Skeletal muscle satellite cell (primary cell): Measurements from ENCODE around the gene PRRX2.
"Not testable (repeated sequence)": the region's sequence is repeated elsewhere in the genome, so short reads cannot be mapped to it uniquely, and the experiment has no call there.

Experiments used
- H3K27me3 ChIP-seq: 2 replicates; pipeline ENCODE4 v1.7.0; 2013; ENCODE audit warnings: low read length; ENCODE audit not compliant: control insufficient read depth, insufficient read depth
- H3K36me3 ChIP-seq: 2 replicates; pipeline ENCODE4 v1.7.0; 2013; ENCODE audit warnings: mild to moderate bottlenecking, control low read depth, low read length; ENCODE audit not compliant: insufficient read depth
- H3K4me1 ChIP-seq: 2 replicates; pipeline ENCODE4 v1.7.0; 2013; ENCODE audit warnings: low read length; ENCODE audit not compliant: control insufficient read depth, insufficient read depth
- H3K4me2 ChIP-seq: 2 replicates; pipeline ENCODE4 v1.7.0; 2013; ENCODE audit warnings: mild to moderate bottlenecking, low read length
- H3K4me3 ChIP-seq: 2 replicates; pipeline ENCODE4 v1.7.0; 2013; ENCODE audit warnings: low read length
- H3K9ac ChIP-seq: 2 replicates; pipeline ENCODE4 v1.7.0; 2013; ENCODE audit warnings: mild to moderate bottlenecking, low read depth, low read length, moderate library complexity
- H3K9me3 ChIP-seq: replicated peaks from 2 replicates; pipeline ENCODE4 v1.7.0; 2013; ENCODE audit warnings: mild to moderate bottlenecking, control low read depth, low read length

PRRX2 gene

DNA sequence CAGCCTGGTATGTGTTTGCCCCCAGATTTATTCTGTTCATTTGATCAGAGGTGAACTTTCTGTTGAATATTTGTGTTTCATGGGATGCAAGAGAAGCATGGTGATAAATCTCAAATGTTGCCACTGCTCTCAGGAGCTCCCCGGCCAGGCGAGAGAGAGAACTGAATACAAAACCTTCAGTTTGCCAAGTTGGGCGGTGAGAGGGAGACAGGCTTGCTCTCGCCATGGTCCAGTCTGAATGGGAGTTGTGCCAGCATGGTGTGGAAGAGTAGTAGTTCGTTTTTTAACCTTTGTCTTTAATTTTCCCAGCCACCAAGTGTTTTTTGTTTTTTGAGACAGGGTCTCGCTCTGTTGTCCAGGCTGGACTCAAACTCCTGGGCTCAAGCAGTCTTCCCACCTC lies 36.7 kb upstream of the PRRX2 start:
- Histone ChIP-seq H3K4me3 (peak overlapping the region; percentile 83), H3K4me1 (peaks cover 45% of the 10 kb centered on the region), H3K9ac (no peak overlapping the region), H3K9me3 (no peaks in the 10 kb centered on the region), H3K36me3 (peaks cover 22% of the 10 kb centered on the region), H3K4me2 (peak overlapping the region; percentile 97), H3K27me3 (no peaks in the 10 kb centered on the region)

DNA sequence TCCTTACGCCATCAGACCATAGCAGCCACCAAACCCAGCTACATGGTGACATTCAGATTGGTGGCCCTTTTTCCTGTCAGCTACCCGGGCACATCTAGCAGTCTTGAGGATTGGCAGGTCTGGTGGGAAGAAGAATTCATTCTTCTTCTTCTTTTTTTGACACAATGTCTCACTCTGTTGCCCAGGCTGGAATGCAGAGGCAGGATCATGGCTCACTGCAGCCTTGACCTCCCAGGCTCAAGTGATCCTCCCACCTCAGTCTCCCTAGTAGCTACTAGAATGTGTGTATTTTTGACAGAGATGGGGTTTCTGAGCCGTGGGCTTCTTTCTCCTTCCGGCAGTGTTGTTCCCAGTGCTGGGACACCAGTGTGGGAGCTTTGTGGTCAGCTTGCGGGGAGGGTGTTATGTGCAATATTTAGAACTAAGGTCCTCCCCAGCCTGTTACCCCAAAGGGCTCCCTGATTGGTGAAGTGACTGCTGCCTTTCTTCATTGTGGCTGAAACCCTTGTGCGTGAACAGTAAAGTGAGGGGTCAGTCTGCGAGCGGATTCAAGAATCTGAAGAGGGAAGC lies 36.1 kb upstream of the PRRX2 start:
- peaks cover 43% of the 10 kb centered on the region for H3K4me1 ChIP-seq

DNA sequence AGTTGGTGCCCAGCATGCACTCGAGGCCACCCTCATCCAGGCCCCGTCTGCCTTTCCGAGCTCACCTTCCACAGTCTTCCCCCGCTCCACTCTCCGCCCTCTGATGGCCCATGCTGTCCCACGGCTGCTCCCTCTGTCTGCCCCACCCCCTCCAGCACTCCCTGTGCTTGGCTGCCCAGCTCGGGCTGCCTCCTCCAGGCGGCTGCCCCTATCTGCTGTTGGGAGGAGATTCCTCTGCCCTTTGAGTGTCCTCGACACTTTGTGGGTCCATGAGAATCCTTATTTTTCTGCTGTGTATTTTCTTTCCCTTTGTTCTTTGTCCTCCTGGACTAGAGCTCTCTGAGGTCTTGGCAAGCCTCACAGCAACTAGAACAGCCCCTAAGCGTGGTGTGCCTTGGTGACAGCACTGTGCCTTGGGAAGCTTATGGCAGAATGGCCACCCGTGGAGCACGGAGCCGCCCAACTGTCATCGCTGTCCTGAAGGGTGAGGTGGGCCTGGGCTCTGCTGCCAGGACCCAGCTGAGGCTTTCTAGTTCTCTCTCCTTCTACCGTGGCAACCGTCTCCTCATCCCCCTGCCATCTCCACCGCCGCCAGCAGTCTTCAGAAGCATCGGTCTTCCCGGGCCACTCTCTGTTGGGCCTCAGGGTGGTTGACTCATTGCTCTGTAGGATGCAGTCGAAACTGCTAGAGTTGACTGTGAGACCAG lies 34.3 kb upstream of the PRRX2 start:
- Histone ChIP-seq H3K9me3 (no peaks in the 10 kb centered on the region), H3K4me2 (peak overlapping the region; percentile 40), H3K9ac (no peak overlapping the region), H3K27me3 (no peaks in the 10 kb centered on the region), H3K4me3 (no peak overlapping the region), H3K36me3 (peaks cover 43% of the 10 kb centered on the region), H3K4me1 (peaks cover 43% of the 10 kb centered on the region)

More for the DNA sequence above, 36.1 kb upstream of the PRRX2 start:
- Histone ChIP-seq H3K9ac (no peak overlapping the region), H3K36me3 (peaks cover 28% of the 10 kb centered on the region), H3K4me2 (peak overlapping the region; percentile 97), H3K9me3 (no peaks in the 10 kb centered on the region), H3K4me3 (no peak overlapping the region), H3K27me3 (no peaks in the 10 kb centered on the region)

DNA sequence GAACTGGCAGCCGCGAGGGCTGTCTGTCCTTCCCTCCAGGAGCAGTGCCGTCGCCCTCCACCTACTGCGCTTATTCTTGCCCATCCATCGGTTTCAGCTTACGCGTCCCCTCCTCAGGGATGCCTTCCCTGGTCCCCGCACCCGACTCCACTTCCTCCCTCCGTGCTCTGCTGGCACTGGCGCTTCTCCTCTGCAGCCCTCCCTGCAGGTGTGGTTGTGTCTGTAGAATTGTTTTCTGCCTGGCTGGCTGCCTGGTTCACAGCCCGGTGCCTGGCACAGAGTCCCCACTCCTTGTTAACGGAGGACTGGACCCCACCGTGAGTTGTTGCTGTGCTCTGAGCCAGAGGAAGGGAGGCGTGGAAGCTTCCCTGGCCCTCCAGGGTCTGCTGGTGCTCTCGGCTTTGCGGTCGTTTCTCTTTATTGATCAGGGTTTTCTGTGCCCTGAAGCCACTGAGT lies 33.7 kb upstream of the PRRX2 start:
- peaks cover 46% of the 10 kb centered on the region for H3K36me3 ChIP-seq
- H3K9ac ChIP-seq = no peak overlapping the region
- H3K4me2 ChIP-seq = peak overlapping the region; percentile 40
- no peaks in the 10 kb centered on the region for H3K9me3 ChIP-seq
- no peaks in the 10 kb centered on the region for H3K27me3 ChIP-seq
- peaks cover 43% of the 10 kb centered on the region for H3K4me1 ChIP-seq
- no peak overlapping the region for H3K4me3 ChIP-seq

DNA sequence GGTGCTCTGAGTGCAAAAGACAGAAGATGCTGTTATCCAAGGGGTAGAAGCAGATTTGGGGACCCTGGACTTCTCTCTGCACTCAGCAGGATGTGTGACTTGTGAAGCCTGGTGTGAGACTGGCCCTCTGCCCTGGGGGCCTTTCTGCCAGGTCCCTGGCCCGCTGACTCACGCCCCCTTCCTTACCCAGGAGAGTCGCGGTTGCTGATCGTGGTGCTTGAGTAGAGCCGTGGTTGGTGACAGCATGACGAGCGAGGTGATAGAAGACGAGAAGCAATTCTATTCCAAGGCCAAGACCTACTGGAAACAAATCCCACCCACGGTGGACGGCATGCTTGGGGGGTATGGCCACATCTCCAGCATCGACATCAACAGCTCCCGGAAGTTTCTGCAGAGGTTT lies 33.0 kb upstream of the PRRX2 start:
- H3K9me3 ChIP-seq = no peaks in the 10 kb centered on the region
- H3K4me2 ChIP-seq = no peak overlapping the region
- H3K27me3 ChIP-seq = no peaks in the 10 kb centered on the region
- H3K9ac ChIP-seq = no peak overlapping the region
- H3K4me1 ChIP-seq = peaks cover 39% of the 10 kb centered on the region
- H3K36me3 ChIP-seq = peaks cover 54% of the 10 kb centered on the region
- H3K4me3 ChIP-seq = no peak overlapping the region

DNA sequence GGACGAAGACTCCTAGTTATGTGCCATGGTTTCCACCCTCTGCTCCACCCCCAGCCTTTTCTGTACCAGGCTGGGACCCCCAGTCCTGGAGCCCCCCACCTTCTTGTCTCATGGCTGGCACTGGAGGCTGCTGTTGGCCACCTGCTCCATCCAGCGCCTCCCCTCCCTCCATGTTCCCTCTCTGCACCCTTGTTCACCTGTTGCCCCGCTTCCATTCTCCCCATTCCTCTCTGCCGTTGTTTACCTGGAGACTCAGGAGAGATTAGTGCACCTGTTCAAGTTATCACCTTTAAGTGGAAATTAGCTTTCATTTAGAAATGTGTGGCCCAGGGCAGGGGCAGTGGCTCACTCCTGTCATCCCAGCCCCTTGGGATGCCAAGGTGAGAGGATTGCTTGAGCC lies 32.2 kb upstream of the PRRX2 start:
- no peak overlapping the region for H3K4me2 ChIP-seq
- H3K9me3 ChIP-seq = no peaks in the 10 kb centered on the region
- H3K9ac ChIP-seq = no peak overlapping the region
- no peaks in the 10 kb centered on the region for H3K27me3 ChIP-seq
- H3K4me1 ChIP-seq = peaks cover 32% of the 10 kb centered on the region
- H3K4me3 ChIP-seq = no peak overlapping the region
- H3K36me3 ChIP-seq = peaks cover 62% of the 10 kb centered on the region

DNA sequence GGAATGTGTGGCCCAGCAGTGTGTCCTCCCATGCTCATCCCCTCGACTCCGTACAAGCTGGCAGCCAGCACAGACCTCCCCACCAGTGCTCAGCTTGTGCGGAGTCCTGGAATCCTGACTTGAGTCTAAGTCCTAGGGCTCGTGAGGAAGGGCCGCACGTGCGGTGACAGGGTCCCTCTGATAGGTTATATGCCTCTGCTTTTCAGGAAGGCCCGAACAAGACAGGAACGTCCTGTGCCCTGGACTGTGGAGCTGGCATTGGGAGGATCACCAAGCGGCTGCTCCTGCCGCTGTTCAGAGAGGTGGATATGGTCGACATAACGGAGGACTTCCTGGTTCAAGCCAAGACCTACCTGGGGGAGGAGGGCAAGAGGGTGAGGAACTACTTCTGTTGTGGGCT lies 31.6 kb upstream of the PRRX2 start:
- Histone ChIP-seq H3K4me3 (no peak overlapping the region), H3K36me3 (peaks cover 65% of the 10 kb centered on the region), H3K9ac (no peak overlapping the region), H3K4me2 (no peak overlapping the region), H3K4me1 (peaks cover 25% of the 10 kb centered on the region), H3K27me3 (no peaks in the 10 kb centered on the region), H3K9me3 (no peaks in the 10 kb centered on the region)

DNA sequence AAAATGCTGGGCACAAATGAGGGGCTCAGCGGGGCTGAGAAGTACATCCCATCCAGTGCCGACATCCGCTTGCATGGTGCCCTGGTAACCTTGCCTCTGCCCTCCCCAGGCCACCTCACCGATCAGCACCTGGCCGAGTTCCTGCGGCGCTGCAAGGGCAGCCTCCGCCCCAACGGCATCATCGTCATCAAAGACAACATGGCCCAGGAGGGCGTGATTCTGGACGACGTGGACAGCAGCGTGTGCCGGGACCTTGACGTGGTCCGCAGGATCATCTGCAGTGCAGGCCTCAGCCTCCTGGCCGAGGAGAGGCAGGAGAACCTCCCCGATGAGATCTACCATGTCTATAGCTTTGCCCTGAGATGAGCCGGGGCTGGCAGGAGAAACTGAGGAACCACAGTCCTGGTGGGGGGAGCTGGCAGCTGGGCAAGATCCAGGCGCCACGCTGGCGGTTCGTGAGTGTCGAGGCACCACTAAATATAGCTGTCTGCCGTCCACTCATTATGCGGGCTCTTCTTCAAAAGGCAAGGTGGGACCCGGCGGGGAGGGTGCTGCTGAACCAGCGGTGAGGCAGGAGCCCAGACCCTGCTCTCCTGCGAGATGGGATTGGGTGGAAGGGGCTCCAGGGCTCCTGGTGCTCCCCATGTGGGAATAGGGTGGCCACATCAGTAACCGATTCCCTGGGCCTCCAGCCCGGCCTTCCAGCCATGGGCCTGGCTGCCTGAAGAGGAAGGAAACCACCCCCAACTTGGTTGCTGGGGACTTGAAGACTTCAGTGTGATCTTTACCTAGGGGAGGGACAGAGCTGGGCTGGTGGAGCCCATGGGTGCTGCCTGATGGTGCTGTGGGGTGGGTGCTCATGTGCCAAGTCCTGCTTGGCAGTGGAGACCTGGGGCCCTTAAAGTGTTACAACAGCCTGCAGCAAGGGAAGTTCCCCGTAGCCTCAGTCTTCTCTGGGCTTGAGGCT lies 30.1 kb upstream of the PRRX2 start:
- peaks cover 25% of the 10 kb centered on the region for H3K4me1 ChIP-seq
- no peak overlapping the region for H3K4me3 ChIP-seq
- H3K4me2 ChIP-seq = no peak overlapping the region
- no peaks in the 10 kb centered on the region for H3K9me3 ChIP-seq
- H3K9ac ChIP-seq = no peak overlapping the region
- no peaks in the 10 kb centered on the region for H3K27me3 ChIP-seq
- peaks cover 67% of the 10 kb centered on the region for H3K36me3 ChIP-seq

DNA sequence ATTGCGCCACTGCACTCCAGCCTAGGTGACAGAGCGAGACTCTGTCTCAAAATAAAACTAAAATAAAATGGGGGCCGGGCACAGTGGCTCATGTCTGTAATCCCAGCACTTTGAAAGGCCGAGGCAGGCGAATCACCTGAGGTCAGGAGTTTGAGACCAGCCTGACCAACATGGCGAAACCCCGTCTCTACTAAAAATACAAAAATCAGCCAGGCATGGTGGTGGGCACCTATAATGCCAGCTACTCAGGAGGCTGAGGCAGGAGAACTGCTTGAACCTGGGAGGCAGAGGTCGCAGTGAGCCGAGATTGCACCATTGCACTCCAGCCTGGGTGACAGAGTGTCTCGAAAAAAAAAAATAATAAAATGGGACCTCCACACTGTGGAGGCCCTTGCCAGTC lies 29.1 kb upstream of the PRRX2 start:
- Histone ChIP-seq H3K4me1 (peaks cover 25% of the 10 kb centered on the region), H3K36me3 (peaks cover 67% of the 10 kb centered on the region)
- H3K9me3 ChIP-seq, H3K9ac ChIP-seq, H3K4me2 ChIP-seq, H3K27me3 ChIP-seq, H3K4me3 ChIP-seq: not testable (repeated sequence)

DNA sequence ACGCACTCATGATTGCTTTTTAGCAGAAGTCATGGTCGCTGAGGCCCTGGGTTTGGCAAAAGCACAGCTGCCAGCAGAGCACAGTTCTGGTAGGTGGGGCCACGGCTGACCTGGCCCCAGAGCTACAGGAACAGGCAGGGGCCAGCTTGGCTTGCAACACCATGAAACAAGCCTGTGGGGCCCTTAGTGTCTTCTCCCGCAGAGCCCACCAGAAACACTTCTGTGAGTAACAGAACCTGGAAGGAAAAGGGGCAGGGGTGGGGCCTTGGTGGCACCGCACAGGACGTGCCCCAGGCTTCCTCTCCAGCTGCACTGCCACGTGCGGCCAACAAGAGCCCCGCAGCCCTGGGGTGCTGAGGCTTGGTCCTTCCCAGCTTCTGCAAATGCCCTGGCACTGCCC lies 28.3 kb upstream of the PRRX2 start:
- Histone ChIP-seq H3K36me3 (peaks cover 67% of the 10 kb centered on the region), H3K9me3 (no peaks in the 10 kb centered on the region), H3K9ac (no peak overlapping the region), H3K4me2 (no peak overlapping the region), H3K4me3 (no peak overlapping the region), H3K27me3 (no peaks in the 10 kb centered on the region), H3K4me1 (peaks cover 20% of the 10 kb centered on the region)

DNA sequence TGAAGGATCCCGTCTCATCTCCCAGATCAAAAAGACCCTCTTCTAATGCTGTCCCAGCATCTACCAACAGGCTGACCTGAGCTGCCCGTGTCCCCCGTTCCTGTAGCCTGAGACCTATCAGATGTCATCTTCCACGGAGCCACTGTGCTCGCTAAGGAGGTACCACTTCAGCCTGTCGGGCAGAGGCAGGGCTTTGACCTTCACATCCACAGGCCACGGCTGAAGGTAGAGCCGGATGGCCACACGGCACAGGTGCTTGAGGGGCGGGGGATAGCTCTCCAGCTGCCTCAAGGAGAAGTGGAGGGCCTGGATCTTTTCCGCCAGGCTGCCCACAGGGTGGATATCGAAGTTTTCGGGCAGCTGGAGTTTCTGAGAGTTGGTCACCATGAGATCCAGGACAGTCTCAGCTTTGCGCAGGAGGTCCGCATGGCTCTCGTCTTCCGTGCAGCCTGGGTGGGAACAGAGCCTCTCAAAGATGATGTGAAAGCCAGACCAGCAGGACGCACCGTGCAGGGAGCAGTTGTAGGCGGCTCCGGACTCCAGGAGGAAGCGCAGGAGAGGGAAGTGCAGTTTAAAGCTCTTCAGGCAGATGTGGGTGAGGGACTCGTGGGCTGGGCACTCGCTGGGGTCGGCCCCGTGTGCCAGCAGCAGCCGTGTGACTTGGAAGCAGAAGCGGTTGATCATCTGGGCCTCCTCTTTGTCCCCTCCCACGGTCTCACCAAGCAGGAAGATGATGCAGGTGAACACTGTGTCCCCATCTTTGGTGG lies 27.6 kb upstream of the PRRX2 start:
- no peaks in the 10 kb centered on the region for H3K9me3 ChIP-seq
- H3K4me2 ChIP-seq = no peak overlapping the region
- no peak overlapping the region for H3K9ac ChIP-seq
- H3K36me3 ChIP-seq = peaks cover 61% of the 10 kb centered on the region
- H3K4me3 ChIP-seq = no peak overlapping the region
- peaks cover 24% of the 10 kb centered on the region for H3K4me1 ChIP-seq
- no peaks in the 10 kb centered on the region for H3K27me3 ChIP-seq
